HG03571 (cell line): ENCODE measurements around the gene GRIA1.

Experiments
- ATAC-seq: cut with Tn5 transposase; IDR thresholded peaks from one replicate; pipeline ENCODE4 v1.9.1; 2021; ENCODE audit not compliant: unreplicated experiment

GRIA1 gene

GRCh38 chr5:153490118-153491037 lies at the start of gene GRIA1:
Gene GRIA1, plus strand, starts transcription at chr5:153490670.
- no peak for ATAC-seq

DNA sequence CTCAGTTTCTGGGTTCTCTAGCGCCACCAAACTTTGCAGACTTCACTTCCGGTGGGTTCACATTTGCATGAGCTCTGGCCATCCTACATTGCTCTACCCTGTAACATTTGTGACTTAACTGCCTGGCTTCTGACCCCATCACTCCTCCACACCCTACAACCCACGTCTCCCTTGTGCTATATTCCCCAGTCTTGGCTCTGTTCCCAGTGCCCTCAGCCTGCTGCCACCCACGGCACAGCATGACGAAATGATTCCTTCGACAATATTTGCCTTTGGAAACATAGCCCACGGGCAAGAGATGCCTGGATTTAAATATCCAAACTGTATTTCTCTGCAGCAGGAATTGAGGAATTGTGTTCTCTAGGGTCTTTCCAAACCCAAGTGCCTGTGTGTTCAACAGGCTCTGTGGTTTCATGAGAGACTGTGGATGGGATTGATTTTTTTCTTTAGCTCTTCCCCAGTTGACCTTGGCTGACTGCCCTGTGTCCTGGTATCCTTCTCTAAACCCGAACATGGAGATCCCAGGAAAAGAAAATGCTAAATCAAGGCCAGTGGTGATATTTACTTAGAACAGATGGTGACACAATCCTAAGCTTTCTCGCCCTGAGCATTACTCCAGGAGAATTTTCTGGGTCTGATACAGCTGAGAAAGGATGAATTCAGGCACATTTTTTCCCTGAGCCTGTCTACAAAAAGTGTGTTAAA lies 44.4 kb upstream of the GRIA1 start:
- no peak for ATAC-seq

DNA sequence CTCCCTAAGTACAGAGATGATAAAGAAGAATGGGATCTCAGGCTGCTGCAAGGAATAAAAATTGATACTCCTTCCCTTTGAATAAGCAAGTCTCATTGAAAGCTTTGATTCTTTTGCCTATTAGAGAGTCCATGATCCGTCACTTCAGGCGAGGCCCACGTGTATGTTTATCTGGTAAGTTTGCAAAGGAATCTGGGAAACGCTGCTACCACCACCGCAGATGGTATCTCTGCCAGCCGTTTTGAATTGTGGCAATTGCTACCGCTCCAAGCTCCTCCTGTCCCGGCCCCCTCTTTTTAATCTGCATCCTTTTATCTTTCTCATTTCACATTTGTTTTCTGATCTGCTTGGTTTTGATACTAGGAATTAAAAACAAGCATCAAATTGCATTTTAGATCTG lies 42.9 kb upstream of the GRIA1 start:
- no peak for ATAC-seq

GRCh38 chr5:153456354-153456753 lies 34.1 kb upstream of the GRIA1 start:
- no peak for ATAC-seq

GRCh38 chr5:153456993-153457392 lies 33.5 kb upstream of the GRIA1 start:
- no peak for ATAC-seq

DNA sequence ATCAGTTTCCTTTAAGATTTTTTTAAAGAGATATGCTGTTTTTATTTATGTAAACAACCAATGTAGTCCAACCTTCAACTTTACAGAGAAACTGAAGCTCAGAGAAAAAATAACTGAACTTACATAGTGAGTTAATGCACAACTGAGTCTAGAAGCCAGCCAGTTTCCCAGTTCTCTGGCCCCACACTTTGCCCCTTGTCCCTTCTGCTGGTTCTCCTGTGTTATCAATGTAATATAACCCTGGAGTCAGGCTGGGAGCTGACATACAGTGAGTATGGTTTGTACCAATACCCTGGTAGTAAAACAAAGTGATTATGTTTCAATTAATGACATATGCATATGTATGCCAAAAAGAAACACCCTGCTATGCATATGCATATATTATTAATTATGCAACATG lies 32.2 kb upstream of the GRIA1 start:
- no peak for ATAC-seq

GRCh38 chr5:153459051-153459743 lies 31.3 kb upstream of the GRIA1 start:
- no peak for ATAC-seq

DNA sequence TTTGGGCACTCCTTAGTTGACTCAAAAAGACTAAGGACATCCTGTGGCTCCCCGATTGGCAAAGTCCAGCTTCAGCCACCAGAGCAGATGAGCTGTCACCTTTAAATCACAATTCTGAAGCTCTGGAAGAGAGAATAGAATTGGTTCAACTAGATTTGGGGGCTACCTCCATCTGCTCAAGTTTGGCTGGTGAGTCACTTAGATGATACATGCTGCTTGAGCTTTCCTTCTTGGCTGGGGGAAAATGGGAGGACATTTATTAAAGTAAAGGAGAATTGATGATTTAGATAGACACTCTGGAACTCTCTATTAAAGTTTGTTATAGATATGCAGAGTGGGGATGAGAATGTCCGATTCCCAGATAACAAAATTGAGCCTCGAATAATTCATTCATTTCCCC lies 30.0 kb upstream of the GRIA1 start:
- ATAC-seq = no peak

- ATAC-seq = no peak
These were observed 29.1 kb upstream of the GRIA1 start for GRCh38 chr5:153461341-153461740.

DNA sequence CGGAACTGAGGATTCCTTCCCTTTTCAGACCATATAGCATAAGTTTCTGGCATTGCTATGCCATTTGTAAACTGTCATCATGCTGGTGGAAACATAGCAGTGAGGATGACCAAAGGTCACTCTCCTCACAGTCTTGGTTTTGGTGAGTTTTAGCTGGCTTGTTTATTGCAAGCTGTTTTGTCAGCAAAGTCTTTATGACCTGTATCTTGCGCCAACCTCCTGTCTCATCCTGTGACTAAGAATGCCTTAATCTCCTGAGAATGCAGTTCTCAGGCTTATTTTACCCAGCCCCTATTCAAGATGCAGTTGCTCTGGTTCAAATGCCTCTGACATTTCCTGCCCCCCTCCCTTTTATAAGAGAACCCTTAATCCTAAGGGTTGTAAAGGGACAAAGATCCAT lies 26.7 kb upstream of the GRIA1 start:
- ATAC-seq = no peak

GRCh38 chr5:153467546-153467945 lies 22.9 kb upstream of the GRIA1 start:
- no peak for ATAC-seq

DNA sequence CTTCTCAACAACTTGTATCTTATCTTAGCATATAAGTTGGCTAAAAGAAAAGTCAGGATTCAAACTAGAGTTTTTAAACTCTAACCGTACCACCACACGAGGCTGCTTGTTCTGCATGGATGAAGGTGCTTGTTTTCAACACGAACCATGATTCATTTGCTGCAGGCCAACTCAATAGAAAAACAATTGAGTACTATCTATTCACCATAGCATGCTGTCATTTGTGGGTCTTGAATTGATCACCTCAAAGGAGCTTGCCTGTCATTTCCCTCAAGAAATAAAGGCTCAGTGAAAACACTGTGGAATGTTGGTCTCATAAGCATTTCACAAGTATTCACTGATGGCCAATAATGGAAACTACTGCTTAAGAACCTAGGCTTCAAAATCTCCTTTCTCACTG lies 21.0 kb upstream of the GRIA1 start:
- ATAC-seq = no peak

DNA sequence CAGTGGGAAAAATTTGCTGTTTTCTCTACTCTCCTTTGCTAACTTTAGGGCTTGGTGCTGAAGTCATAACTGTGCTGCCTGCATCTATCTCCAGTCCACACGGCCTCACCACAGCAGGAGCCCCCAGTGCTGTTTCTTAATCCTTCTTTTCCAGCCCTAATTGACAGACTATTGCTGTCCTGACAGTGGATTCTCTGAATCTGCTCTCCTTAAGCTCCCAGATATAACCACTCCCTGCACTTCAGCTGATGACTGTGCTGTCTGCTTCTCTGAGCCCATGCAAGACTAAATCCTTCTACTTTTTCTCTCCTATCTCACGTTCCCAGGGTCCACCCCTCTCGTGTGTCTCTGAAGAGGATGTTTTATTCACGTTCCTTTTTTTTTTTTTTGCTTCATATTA lies 19.7 kb upstream of the GRIA1 start:
- ATAC-seq = no peak

DNA sequence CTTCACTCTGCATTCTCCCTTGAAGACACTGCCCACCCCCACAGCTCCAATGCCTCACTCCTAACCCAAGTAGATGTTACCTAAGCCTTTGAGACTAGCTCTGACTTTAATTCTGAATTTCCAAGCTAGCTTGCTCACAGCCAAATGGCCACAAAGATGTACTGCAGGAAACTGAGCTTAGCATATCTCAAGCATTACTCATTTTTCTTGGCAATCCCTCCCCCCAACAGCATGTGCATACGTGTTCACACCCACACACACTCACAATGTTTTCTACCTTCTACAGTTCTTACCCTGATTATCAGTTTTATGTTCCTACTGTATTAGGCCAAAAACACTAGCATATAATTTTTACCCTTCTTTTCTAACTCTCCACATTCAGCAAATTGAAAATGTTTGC lies 13.7 kb upstream of the GRIA1 start:
- no peak for ATAC-seq

GRCh38 chr5:153480401-153480800 lies 10.1 kb upstream of the GRIA1 start:
- peak; percentile 92 for ATAC-seq

DNA sequence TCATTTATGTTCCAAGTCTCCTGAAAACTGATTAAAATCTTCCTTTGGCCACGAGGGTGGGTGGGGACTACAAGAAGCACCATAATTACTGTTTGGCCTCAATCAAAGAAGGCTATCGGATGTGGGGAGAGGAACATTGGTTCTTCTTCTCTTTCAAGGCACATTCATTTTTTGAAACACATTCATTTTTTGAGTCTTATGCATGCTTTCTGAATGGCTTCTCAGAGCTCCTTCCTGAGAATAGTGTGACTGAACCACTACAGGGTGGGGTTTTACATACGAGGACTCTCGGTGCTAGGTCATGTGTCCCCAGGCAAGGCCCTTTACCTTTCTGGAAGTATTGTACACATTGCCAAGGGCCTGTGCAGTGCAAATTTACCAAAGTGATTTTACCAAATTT lies 7.0 kb upstream of the GRIA1 start:
- no peak for ATAC-seq

DNA sequence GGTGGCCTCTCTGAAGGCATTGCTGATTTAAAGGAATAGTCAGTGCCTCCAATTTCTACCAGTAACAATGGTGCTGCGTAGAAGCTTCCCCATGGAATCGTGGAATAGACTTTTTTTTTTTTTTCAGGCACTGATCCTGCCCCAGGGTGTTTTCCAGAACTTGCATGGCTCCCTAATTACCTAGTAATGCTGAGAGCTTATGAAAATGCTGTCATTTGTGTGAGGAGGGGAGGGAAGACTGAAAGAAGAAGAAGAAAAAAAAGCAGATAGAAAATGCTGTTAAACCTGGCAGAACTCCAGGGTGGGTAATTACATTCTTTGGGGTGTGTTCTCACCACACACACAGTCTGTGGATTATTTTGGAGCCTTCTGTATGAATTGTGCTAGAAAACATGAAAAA lies 4.8 kb upstream of the GRIA1 start:
- ATAC-seq = no peak

GRCh38 chr5:153486771-153487170 lies 3.7 kb upstream of the GRIA1 start:
- no peak for ATAC-seq

DNA sequence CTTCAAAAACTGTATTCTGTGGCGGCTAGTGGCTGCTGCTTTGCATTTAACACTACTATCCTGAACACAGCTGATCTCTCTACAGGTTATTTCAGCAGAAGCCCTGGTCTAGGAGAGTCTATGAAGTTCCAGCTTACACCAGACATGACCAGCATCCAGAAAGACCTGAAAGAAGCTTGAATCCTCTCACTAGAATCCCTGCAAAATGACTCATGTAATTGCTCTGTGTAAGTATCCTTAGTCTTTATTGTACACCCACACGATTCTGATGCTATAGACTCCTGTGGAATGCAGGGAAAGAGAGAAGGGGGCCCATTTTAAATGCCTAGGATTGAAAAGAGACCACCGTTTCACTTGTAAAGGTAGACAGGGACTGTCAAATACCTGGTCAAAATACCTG lies 859 bp upstream of the GRIA1 start:
- ATAC-seq = no peak

GRCh38 chr5:153491038-153491744 lies 721 bp downstream of the GRIA1 start:
- ATAC-seq = no peak

- ATAC-seq = no peak
These were observed 1.4 kb downstream of the GRIA1 start for GRCh38 chr5:153491856-153492255.
